Measurements from ENCODE around the gene CPN1.
"Not testable (repeated sequence)": the region's sequence is repeated elsewhere in the genome, so short reads cannot be mapped to it uniquely, and the experiment has no call there.

Gene CPN1

DNA sequence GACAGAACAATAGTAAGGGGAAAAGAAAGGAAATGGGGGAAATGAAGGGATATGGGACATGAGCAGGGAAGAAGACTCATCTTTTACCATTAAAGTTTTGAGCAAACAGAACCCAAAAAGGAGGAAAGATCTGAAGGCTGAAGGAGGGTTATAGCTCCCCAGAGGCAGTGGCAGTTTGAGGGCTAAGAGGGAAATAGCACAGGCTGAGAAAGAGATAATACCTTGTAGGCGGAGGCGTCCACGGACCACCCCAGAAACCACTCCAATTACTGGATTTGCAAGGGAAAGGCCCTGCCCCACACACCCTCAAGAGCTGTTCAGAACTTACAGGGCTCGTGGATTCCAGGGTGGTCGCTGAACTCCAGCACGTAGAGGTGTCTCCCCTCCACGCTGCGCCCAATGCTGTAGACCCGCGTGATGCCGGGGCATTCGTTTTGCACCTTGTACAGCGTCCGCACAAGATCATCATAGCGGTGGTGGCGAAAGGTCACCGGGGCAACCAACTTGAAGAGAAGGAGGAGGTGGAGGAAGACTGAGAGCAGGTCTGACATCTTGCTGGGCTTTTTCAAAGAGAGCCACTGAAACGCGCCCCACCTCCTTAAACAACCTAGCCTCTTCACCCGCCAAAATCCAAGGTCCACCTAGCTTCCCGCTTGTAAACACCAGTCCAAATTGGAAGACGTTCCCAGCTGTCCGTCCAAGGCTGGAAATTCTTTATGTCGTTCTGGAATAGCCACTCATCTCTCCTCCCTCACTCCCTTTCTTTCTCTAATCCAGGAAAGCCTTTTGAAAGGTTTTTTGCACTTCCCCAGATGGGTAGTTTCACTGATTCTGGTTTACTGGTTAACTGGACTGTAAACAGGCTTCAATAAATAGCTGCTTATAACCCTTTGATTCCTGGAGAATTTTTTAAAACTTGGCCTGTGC lies at the start of gene CPN1:
TSS of gene CPN1 (minus strand) at position 795 of the 927 bp plus-strand sequence. CDS start at position 551, 244 bp downstream.
- DNase-seq, result no peak

- no peak for DNase-seq
These were observed 49.2 kb upstream of the CPN1 start for GRCh38 chr10:100130831-100131230.

GRCh38 chr10:100129424-100129823 lies 47.8 kb upstream of the CPN1 start:
- DNase-seq, result no peak

GRCh38 chr10:100128951-100129350 lies 47.3 kb upstream of the CPN1 start:
- DNase-seq, result no peak

- DNase-seq, result not testable (repeated sequence)
These were observed 43.7 kb upstream of the CPN1 start for GRCh38 chr10:100125335-100125734.

DNA sequence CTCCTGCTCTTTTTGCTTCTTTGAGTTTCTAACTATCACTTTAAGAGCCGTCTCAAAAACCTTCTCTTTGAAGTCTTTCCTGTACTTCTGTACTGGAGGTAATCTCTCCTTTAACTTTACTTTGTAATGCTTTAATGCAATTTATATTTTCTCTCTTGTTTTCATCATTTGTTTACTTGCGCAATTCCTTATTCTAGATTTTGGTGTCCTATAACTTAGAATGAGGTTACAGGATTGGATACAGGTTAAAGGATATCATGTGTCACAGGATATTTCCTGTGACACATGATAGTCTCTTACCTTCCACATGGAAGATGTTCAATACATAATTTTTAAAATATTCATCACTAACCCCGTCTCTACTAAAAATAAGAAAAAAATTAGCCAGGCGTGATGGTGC lies 42.4 kb upstream of the CPN1 start:
- DNase-seq, result no peak

- no peak for DNase-seq
These were observed 41.1 kb upstream of the CPN1 start for GRCh38 chr10:100122780-100123179.

DNA sequence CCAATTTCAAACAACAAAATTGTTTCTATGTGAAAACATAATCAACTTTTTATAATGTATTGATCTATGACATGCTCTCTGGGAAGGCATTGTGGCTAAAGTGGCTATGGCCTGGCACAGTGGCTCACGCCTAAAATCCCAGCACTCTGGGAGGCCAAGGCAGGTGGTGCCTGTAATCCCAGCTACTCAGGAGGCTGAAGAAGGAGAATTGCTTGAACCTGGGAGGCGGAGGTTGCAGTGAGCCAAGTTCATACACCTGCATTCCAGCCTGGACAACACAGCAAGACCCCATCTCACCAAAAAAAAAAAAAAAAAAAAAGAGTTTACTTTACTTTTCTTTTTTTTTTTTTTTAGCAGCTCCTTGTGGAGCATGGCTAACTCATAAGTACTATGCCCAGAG lies 38.9 kb upstream of the CPN1 start:
- DNase-seq, result no peak

- no peak for DNase-seq
These were observed 38.1 kb upstream of the CPN1 start for GRCh38 chr10:100119726-100120125.

GRCh38 chr10:100114976-100115770 lies 33.5 kb upstream of the CPN1 start:
- DNase-seq, result no peak

- DNase-seq, result no peak
These were observed 32.8 kb upstream of the CPN1 start for GRCh38 chr10:100114460-100114859.

DNA sequence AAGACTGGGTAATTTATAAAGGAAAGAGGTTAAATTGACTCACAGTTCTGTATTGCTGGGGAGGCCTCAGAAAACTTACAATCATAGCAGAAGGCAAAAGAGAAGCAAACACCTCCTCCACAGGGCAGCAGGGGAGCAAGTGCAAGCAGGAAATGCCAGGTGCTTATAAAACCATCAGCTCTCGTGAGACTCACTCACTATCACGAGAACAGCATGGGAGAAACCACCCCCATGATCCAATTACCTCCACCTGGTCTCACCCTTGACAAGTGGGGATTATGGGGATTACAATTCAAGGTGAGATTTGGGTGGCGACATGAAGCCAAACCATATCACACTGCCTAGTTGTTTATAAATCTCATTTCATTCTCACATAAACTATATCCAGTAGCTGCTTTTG lies 28.0 kb upstream of the CPN1 start:
- no peak for DNase-seq

- no peak for DNase-seq
These were observed 25.2 kb upstream of the CPN1 start for GRCh38 chr10:100106865-100107264.

GRCh38 chr10:100104300-100104699 lies 22.6 kb upstream of the CPN1 start:
- DNase-seq, result no peak

GRCh38 chr10:100103581-100103980 lies 21.9 kb upstream of the CPN1 start:
- DNase-seq, result no peak

DNA sequence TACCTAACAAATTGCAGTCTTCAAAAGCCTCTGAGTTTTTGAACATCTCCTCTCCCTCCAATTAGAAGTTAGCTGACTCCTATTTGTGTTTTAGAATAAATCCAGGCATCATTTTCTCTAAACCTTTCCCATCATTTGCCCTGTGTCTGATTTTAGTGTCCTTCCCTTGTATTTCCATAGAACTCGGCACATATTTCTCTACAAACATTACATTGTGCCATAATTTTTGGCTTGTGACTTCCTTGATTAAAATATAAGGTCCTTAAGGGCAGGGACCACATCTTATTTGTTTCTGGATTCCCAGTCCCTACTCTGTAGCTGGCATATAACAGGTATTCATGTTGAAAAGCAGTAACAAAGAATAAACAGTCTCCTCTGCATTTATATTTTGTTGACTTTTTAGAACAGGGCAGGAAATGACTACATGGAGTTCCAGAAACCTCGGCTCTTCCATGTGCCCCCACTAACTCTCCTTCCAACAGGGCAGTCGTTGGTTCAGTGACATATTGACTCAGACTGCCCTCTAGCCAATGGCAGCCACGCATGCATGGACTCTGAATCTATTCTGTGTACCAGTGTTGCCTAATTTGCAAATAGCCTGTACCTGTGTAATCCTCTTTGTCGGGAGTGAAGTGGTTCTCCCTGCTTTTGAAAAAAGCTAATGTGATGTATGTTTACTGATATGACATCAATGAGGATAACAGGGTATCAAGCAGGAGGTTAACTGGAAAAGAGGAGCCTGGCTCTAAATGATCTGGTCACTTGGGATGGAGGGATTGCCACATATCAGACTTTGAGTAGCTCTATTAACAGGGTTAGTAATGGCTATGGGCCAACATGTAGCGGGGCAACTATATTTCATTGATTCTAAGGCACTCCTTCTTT lies 19.8 kb upstream of the CPN1 start:
- DNase-seq, result no peak

GRCh38 chr10:100100651-100101184 lies 19.0 kb upstream of the CPN1 start:
- no peak for DNase-seq

DNA sequence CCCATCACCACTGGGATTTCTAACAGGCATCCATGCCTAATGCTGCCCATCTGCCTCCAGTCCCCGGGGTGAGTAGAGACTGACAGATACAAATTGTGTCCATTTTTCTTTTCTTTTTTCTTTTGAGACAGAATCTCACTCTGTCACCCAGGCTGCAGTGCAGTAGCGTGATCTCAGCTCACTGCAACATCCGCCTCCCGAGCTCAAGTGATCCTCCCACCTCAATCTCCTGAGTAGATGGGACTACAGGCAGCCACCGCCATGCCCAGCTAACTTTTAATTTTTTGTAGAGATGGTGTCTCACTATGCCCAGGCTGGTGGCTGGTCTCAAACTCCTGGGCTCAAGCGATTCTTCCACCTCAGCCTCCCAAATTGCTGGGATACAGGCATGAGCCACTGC lies 7.6 kb upstream of the CPN1 start:
- no peak for DNase-seq

- not testable (repeated sequence) for DNase-seq
These were observed 5.0 kb upstream of the CPN1 start for GRCh38 chr10:100086708-100087107.

DNA sequence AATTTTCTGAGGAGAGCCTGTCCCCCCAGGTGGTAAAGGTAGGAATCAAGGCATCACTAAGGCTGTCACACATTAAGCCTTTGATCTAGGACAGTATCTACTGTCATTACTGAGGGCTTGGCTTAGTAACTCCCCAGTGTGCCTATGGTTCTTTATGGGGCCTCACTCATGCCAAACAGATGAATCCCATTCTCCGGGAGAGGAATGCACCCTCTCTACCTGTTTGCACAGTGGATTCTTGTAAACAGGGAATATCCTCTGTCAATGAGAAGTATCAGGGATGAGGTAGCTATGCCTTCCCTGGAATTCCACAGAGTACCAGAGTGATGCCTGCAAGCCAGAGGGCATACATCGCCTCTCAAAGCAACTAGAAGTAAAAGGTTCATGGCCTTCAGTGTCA lies 3.9 kb upstream of the CPN1 start:
- no peak for DNase-seq

GRCh38 chr10:100083623-100084022 lies 2.0 kb upstream of the CPN1 start:
- no peak for DNase-seq

- DNase-seq, result not testable (repeated sequence)
These were observed 607 bp upstream of the CPN1 start for GRCh38 chr10:100082276-100082675.

DNA sequence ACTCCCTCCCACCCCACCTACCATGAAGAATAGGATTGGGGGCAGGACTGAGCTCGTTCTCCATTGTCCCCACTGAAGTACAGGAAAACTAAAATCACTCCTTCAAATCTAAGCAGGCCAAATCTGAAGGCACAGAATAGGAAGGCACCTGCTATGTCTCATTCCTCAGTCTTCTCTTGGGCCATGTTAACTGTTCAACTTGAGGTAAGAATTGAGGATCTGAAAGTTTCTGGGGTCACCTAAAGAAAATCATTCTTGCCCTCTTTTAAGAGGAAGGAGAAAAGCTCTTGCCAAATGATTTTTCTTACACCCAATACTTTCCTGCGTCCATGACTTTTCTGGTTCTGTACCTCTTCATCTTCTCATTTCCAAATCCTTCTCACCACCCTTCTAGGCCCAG lies 4.9 kb downstream of the CPN1 start:
- DNase-seq, result no peak

All from NCI-H2171 (cell line).